GM19023 (cell line): ENCODE measurements around the gene PTGES2.
"Not testable (repeated sequence)": the region's sequence is repeated elsewhere in the genome, so short reads cannot be mapped to it uniquely, and the experiment has no call there.

ENCODE experiments used
- ATAC-seq: cut with Tn5 transposase; IDR thresholded peaks from one replicate; pipeline ENCODE4 v1.9.1; 2021; ENCODE audit warnings: mild to moderate bottlenecking, moderate library complexity; ENCODE audit not compliant: unreplicated experiment

The PTGES2 gene

DNA sequence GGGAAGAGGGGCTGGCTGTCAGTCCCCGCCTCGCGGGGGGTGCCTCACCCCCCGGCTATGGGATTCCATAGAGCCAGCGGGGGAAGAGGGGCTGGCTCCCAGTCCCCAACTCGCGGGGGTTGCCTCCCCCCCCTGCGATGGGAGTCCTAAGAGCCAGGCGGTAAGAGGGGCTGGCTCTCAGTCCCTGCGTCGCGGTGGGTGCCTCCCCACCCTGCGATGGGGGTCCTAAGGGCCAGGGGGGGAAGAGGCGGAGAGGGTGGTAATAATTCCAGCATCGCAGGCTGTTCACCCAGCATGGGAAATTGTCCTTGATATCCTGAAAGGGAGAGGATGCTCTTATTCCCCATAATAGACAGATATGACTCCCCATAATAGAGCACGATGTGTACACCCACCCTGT is 12.1 kb upstream of the PTGES2 start:
- ATAC-seq: no peak

DNA sequence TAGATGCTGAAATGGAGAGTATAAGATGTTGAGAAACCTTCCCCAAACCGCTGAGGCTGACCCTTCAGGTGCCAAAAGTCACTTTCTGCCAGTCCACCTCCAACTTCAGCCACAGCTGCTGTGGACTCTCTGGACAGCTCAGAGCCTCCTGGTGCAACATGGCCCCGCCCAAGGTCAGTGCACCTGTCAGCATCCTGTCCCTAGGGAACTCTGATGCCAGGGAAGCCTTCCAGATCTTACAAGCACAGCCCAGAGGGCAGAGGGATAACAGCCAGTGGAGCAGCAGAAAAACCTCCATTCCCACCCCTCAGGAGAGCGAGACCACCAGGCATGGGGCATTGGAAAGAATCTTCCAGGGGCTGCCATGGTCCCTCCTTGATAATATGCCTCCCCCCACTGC is 10.5 kb upstream of the PTGES2 start:
- no peak for ATAC-seq

- ATAC-seq: no peak
These were observed 9.6 kb upstream of the PTGES2 start for GRCh38 chr9:128136816-128137793.

DNA sequence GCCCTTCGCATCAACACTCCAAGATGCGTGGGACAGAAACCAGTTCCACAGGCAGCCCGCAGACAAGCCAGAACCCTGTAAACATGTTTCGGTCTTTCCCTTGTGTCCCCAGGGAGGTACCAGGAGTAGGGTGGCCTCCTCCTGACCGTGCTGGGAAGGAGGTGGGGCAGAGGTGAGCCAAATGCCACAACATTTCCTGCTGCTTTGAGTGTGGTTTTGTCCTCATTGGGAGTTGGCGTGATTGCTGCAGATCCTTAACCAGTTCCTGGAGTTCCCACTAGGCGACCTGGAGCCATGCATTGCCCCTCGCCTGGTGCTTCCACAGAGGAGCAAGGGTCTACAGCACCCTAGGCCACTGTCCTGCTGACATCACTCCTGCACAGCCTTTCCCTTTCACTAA is 8.0 kb upstream of the PTGES2 start:
- not testable (repeated sequence) for ATAC-seq

GRCh38 chr9:128132139-128132538 is 4.6 kb upstream of the PTGES2 start:
- not testable (repeated sequence) for ATAC-seq

GRCh38 chr9:128131346-128131745 is 3.8 kb upstream of the PTGES2 start:
- not testable (repeated sequence) for ATAC-seq

DNA sequence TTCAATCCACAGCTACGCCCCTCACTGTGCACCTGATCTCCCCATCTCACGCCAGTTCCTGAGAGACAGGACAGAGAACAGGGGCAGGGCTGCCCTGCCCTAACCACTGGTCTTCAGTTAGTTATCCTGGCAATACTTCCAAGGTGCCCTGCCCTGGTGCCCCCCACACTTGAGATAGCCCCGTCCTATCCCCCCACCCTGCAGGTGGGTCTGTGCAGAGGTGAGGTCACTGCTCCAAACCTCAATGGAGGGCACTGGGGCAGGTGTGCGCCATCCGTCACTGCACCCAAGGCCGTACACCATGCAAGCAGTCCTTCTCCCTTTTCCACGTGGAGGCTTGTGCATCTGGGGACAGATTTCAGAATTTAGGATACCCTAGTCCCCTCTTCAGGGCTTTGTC is 3.1 kb upstream of the PTGES2 start:
- ATAC-seq: not testable (repeated sequence)

GRCh38 chr9:128129976-128130590 is 2.6 kb upstream of the PTGES2 start:
- ATAC-seq: not testable (repeated sequence)

- no peak for ATAC-seq
These were observed 1.5 kb upstream of the PTGES2 start for GRCh38 chr9:128128836-128129590.

GRCh38 chr9:128127990-128128835 is 684 bp upstream of the PTGES2 start:
- peak; percentile 60 for ATAC-seq

DNA sequence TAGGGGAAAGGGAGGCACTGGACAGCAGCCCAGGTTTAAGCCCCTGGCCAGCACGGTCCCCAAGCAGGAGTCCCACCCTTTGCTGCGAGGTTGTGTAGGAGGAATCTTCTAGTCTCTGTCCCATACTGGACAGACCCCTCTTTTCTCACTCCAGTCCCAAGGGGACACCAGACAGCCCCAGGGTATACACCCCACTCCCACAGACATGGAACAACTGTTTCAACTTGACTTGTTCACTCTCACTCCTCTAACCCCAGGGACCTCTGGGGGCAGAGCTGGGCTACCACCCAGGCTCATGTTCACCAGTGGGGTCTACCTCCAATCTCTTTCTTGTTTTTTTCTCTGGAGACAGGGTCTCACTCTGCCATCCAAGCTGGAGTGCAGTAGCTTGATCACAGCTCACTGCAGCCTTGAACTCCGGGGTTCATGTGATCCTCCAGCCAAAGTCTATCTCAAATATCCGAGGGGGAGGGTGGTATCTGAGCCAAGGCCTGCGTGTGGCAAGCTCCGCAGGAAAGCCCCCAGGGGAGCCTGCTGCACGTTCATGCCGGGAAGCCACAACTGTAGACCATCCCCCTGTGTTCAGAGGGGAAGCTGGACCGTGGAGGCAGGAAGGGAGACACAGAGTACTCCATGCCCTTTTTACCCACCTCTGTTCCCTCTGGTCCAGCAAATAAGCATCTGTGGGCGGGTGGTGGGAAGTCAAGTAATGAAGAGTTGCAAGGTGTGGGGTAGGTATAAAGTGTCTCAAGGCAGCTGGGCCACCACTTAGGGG is 1.8 kb downstream of the PTGES2 start:
- no peak for ATAC-seq

DNA sequence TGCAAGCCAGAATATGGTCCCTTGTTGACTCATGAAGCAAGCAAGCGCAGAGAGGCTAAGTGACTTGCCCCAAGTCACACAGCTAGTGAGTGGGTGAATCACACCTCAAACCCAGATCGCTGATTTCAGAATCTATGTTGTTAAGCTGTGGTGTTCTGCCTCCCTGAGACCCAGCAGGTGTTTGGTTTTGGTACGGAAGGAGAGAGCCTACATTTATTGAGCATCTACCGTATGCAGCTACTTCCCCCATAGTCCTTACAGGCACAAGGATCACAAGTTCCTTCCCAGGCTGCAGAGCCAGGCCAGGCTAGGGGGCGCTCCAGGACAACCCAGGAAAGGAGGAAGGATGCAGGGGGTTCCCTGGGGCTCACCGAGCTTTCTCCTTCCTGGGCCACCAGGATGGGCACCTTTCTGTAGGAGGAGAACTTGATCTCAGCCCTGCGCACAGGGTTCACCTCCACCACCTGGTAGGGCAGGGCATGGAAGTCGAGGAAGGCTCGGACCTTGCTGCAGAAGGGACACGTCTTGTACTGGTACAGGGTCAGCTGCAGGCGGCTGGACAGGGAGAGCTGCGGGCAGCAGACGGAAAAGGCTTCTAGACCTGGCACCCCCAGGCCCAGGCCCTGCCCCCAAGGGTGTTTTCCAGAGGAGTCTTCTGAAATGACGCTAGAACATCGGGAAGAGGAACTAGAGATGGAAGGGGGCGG is 2.5 kb downstream of the PTGES2 start:
- no peak for ATAC-seq

DNA sequence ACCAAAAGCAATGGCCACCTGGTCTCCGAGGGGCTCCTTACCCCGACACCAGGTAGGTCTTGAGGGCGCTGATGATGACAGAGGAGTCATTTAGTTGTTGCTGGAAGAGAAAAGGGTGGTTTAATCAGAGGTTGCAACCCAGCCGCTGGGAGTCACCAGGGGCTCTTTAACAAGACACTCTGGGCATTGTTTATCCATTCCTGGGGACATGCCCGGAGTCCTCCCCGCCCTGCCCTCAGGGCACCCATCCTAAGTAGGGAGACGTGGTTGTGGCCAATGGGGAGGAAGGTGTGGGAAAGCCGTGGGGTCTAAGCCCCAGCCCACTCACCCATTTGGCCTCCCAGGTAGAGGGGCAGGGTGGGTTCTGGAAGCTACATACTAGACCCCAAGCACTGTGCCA is 3.1 kb downstream of the PTGES2 start:
- ATAC-seq: no peak

DNA sequence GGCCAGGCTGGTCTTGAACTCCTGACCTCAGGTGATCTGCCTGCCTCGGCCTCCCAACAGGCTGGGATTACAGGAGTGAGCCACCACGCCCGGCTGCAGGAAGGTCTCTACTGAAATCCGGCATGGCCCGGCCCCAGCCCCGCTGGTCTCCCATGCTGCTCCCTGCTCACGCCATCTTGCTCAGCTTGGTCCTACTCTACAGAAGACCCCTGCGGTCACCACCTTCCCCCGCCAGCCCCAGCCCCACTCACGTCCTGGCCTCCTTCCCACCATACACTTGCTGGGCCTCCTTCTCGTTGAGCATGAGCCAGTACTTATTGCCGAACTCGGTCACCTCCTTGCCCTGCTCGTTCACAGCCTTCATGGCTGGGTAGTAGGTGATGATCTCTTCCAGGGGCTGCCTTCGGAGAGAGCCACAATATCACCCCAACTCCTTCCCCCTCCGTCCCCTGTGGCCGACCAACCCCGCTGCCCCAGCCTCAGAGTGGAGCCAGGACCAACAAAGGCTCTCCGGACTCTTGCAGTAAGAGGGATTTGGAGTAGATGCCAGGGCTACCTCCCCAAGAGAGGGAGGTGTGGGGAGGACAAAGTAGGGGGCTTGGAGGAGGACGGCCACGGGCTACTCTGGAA is 4.0 kb downstream of the PTGES2 start:
- no peak for ATAC-seq

GRCh38 chr9:128122809-128123175 is 4.7 kb downstream of the PTGES2 start:
- no peak for ATAC-seq

- ATAC-seq: no peak
These were observed 5.4 kb downstream of the PTGES2 start for GRCh38 chr9:128121924-128122808.

DNA sequence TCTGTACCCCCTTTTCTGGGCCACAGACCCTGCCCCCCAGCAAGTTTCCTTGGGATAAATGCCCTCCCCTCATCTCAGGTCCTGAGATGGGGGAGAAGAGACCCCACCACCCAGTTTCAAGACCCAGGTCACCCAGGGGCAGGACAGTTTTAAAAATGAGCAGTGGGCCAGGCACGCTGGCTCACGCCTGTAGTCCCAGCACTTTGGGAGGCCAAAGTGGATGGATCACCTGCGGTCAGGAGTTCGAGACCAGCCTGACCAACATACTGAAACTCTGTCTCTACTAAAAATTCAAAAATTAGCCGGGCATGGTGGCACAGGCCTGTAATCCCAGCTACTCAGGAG is 6.1 kb downstream of the PTGES2 start:
- ATAC-seq: no peak
